NCI-H1436 (cell line): ENCODE data around the gene GOLGB1.
"Not testable (repeated sequence)": the region's sequence is repeated elsewhere in the genome, so short reads cannot be mapped to it uniquely, and the experiment has no call there.

Source experiments
- DNase-seq: peaks from one replicate; lab custom pipeline; 2025; lab: John Stamatoyannopoulos, UW

GOLGB1 gene

GRCh38 chr3:121739902-121740301 is 9.6 kb downstream of the GOLGB1 start:
- no peak for DNase-seq

DNA sequence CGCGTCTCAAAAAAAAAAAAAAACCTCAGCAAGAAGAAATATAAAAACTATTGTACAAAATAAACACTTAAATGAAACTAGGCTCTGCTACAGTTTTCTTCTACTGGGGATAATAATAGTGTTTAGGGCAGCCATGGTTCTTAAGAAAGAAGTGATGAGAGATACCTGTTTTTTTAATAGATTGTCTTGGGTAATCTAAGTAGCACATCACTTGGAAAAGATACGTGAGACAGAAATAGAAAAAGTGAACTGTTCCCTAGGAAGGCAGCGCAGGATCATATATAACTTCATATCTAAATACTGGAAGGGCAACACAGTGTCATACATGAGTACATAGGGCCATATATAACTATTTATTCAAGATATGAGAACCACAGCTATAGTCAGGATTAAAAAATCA is 11.9 kb downstream of the GOLGB1 start:
- no peak for DNase-seq

- no peak for DNase-seq
These were observed 13.4 kb downstream of the GOLGB1 start for GRCh38 chr3:121736112-121736511.

DNA sequence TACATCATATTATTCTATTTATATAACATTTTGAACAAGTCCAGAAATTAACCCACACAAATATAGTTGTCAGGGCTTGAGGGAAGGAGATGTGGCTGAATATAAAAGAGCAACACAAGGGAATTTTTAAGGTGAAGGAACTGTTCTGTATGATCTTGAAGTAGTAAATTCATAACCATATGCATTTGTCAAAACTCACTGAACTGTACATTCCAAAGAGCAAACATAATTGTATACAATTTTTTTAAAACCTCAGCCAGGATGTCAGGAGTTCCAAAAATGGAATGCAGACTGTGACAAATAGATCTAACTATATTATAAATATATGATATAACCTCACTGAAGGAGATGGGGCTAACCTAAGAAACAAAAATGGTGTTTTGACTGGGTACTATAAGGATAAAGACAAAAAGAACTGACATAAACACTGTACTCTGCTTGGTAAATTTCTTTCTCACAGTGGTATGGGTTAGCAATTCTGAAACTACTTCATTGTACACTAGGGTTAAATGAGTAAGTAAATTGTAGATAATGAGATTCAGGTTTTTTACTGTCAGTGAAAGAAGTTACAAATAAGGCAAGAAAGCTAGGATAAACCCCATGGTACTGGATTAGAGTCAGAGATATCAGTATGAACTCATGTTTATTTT is 14.4 kb downstream of the GOLGB1 start:
- no peak for DNase-seq

DNA sequence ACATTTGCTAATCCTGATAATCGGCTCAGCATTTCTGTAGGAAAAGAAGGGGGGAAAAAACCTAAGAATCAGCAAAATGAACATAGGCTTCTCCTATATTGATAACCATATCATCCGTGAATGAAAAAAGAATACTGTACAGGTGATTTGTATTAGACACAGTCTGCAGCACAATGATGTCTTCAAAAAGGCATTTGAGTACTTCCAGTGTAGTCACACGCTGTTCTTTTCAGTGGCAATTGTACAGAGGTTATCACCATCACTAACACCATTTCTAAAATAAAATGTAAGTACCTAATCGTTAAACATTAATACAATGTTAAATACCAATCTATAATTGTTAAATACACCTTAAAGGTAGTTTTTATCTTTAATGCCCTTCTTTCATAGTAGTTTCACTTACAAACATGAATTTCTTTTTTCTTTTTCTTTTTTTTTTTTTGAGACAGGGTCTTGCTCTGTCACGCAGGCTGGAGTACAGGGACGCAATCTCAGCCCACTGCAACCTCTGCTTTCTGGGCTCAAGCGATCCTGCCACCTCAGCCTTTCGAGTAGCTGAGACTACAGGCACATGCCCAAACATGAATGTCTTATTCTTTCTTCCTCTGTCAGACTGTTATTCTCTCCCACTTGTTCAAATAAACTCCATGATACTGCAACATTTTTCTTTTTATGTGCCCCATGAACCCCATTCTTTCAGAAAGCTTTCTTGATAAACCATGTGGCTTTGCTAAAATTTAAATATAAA is 18.4 kb downstream of the GOLGB1 start:
- DNase-seq: no peak

DNA sequence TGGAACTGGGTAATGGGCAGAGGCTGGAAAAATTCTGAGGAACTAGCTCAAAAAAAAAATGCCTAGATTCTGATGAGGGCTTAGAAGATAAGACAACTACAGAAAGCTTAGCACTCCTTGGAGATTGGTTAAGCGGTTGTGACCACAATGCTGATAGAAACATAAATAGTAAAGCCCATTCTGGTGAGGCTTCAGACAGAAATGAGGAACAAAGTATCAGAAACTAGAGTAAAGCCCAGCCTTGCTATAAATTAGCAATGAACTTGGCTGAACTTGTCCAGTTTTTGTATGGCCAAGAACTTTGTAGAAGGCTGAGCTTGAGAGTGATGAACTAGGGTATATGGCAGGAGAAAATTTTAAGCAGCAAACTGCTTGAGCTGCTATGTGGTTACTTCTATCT is 25.4 kb downstream of the GOLGB1 start:
- no peak for DNase-seq

GRCh38 chr3:121723485-121723884 is 26.1 kb downstream of the GOLGB1 start:
- DNase-seq: no peak

DNA sequence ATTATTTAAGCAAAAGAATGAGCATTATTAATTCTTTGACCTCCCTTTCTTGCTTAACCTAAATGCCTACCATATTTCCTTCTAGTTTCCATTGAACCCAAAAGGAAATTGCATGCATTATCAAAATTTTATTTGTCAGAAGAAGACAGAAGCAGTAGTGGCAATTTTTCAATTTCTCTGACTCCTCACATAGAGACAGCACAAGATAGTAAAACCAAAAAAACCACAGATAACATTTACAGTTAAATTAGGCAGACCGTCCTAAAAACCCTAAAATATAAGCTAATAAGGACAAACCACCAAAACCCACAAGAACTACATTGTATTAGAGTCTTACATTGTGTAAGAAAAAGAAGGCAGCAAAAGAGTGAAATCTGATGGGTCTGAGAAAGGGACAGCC is 27.1 kb downstream of the GOLGB1 start:
- no peak for DNase-seq

GRCh38 chr3:121720163-121720562 is 29.4 kb downstream of the GOLGB1 start:
- DNase-seq: no peak

GRCh38 chr3:121719423-121719822 is 30.1 kb downstream of the GOLGB1 start:
- DNase-seq: no peak

DNA sequence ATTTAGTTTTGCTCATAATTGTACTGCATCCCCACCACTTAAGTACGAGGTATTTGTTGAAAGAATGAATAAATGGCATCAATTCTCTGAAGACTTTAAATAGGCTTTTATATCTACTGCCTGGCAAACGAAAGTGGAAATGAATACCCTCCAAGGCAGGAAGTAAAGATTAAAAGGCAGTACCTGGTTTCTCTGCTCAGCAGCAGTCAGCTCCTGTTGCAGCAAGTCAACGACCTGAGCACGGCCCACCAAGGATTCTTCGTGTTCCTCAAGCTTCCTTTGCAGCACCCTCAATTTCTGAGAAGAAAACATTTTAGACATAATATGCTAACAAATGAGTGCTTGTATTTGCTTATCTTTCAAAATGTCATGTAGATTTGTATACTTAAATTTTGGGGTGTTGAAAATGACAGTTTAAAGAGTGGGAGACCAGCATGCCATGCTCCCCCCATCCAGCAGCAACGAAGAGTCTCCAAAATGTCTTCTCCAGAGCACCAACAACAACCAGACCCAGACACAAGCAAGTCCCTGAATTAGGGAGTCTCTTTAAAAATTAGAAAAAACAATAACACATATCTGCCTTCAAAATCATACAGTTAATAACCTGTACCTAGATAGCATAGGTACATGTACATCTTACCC is 31.2 kb downstream of the GOLGB1 start:
- DNase-seq: no peak

DNA sequence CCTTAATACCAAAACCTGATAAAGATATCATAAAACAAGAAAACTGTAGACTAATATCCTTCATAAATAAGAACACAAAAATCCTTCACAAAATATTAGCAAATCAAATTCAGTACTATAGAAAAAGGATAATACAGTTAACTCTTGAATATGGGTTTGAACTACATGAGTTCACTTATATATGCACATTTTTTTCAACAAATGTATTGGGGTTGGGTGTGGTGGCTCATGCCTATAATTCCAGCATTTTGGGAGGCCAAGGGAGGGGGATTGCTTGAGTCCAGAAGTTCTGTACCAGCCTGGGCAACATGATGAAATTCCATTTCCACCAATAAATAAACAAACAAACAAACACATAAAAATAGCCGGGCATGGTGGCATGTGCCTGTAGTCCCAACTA is 39.2 kb downstream of the GOLGB1 start:
- DNase-seq: no peak

- DNase-seq: no peak
These were observed 41.8 kb downstream of the GOLGB1 start for GRCh38 chr3:121707531-121708273.

- DNase-seq: no peak
These were observed 44.0 kb downstream of the GOLGB1 start for GRCh38 chr3:121705541-121705940.

- no peak for DNase-seq
These were observed 45.6 kb downstream of the GOLGB1 start for GRCh38 chr3:121703973-121704372.

DNA sequence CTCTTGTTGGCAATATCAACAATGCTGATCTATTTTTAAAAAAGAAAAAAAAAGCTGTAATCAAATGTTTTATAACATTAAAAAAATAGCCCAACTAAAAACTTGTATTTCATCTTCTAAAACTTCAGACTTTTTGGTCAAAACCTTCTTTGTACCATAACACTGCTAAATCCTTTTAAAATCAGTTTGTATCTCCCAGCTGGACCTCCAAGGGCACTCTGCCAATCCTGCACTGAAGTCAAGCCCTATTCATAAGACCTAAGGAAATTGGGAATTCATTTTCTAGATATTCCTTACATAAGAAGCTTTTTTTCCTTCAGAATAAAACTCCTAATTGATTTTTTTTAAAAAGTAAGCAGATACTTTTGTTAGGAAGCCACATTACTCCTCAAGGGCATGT is 50.6 kb downstream of the GOLGB1 start:
- no peak for DNase-seq

GRCh38 chr3:121698476-121698875 is 51.1 kb downstream of the GOLGB1 start:
- no peak for DNase-seq

GRCh38 chr3:121696186-121696585 is 53.4 kb downstream of the GOLGB1 start:
- no peak for DNase-seq

- no peak for DNase-seq
These were observed 57.4 kb downstream of the GOLGB1 start for GRCh38 chr3:121692010-121692699.

- no peak for DNase-seq
These were observed 58.6 kb downstream of the GOLGB1 start for GRCh38 chr3:121690777-121691405.

GRCh38 chr3:121688747-121689146 is 60.8 kb downstream of the GOLGB1 start:
- DNase-seq: not testable (repeated sequence)

GRCh38 chr3:121681792-121682191 is 67.7 kb downstream of the GOLGB1 start:
- DNase-seq: no peak
